NCI-H226 (cell line): ENCODE measurements around the gene PRCD.

Experiments used
- DNase-seq: peaks from one replicate; pipeline ENCODE4 v3.0.0-alpha.2; 2015

Gene PRCD

GRCh38 chr17:76542566-76542971, 2.7 kb downstream of the PRCD start:
- no peak for DNase-seq

- DNase-seq: no peak
Measured at GRCh38 chr17:76542984-76543383, 3.1 kb downstream of the PRCD start.

GRCh38 chr17:76543482-76543825, 3.6 kb downstream of the PRCD start:
- no peak for DNase-seq

- DNase-seq: no peak
Measured at GRCh38 chr17:76543826-76544545, 4.1 kb downstream of the PRCD start.

GRCh38 chr17:76544546-76545365, 4.9 kb downstream of the PRCD start:
- no peak for DNase-seq

GRCh38 chr17:76545918-76546555, 6.2 kb downstream of the PRCD start:
- no peak for DNase-seq

GRCh38 chr17:76546556-76547182, 6.8 kb downstream of the PRCD start:
- no peak for DNase-seq

- DNase-seq: no peak
Measured at GRCh38 chr17:76547183-76547641, 7.4 kb downstream of the PRCD start.

- no peak for DNase-seq
Measured at GRCh38 chr17:76547642-76548202, 7.9 kb downstream of the PRCD start.

GRCh38 chr17:76548378-76549214, 8.8 kb downstream of the PRCD start:
- no peak for DNase-seq

GRCh38 chr17:76549215-76549518, 9.3 kb downstream of the PRCD start:
- no peak for DNase-seq

- no peak for DNase-seq
Measured at GRCh38 chr17:76549539-76549938, 9.7 kb downstream of the PRCD start.

- peak; percentile 67 for DNase-seq
Measured at GRCh38 chr17:76550712-76551615, 11.1 kb downstream of the PRCD start.

GRCh38 chr17:76551685-76552084, 11.8 kb downstream of the PRCD start:
- no peak for DNase-seq

- DNase-seq: no peak
Measured at GRCh38 chr17:76553178-76553908, 13.5 kb downstream of the PRCD start.

GRCh38 chr17:76554131-76554530, 14.3 kb downstream of the PRCD start:
- no peak for DNase-seq

GRCh38 chr17:76556765-76557367, 17.0 kb downstream of the PRCD start:
- DNase-seq: peak; percentile 56

- peak; percentile 87 for DNase-seq
Measured at GRCh38 chr17:76557368-76558197, 17.7 kb downstream of the PRCD start.
